GM21360 (cell line): ENCODE data around the gene BCAP29.

ENCODE experiments used
- ATAC-seq: cut with Tn5 transposase; IDR thresholded peaks from one replicate; pipeline ENCODE4 v1.9.1; 2021; ENCODE audit warnings: mild to moderate bottlenecking, moderate library complexity; ENCODE audit not compliant: unreplicated experiment

BCAP29 gene

DNA sequence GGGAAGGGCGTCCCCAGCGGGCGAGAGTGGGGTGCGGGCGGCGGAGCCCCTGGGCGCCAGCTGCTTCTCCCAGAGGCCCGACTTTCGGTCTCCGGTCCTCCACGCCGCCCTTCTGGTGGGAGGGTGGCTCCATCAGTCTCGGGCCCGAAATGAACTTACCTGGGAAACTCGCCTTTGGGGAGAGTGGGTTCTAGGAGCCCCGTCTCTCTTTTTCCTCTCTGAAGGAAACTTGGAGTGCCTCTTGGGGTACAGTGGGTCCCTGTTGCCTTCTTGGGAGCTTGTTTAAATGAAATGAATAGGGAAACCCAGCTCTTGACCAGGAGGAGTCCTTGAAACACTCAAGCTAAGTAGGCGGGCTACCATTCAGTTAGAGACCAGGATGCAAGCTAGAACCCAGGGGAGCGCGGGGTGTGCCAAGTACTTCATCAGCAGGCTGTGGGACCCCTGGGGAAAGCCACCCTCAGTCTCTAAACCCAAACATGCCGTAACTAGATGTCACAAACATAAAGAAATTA, 81.9 kb downstream of the BCAP29 start:
- no peak for ATAC-seq

GRCh38 chr7:107663196-107663595, 83.2 kb downstream of the BCAP29 start:
- ATAC-seq: no peak

DNA sequence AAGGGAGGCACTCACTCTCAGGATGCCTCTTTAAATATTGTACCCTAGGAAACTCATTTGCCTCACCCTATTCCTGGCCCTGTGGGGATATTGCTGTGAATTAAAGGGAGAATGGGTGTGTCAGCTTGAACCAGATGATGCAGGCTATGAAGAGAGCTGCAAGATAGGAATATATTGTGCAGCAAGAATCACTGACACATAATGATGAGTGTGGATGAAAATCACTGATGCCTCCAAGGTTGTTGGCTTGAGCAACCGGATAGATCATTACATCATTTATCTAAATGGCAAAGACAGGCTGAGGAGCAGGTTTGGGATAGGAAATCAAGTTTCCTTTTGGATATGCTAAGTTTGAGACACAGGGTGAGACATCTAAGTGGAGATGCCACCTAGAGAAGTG, 86.7 kb downstream of the BCAP29 start:
- no peak for ATAC-seq

- ATAC-seq: no peak
Measured at GRCh38 chr7:107667341-107667740, 87.3 kb downstream of the BCAP29 start.

DNA sequence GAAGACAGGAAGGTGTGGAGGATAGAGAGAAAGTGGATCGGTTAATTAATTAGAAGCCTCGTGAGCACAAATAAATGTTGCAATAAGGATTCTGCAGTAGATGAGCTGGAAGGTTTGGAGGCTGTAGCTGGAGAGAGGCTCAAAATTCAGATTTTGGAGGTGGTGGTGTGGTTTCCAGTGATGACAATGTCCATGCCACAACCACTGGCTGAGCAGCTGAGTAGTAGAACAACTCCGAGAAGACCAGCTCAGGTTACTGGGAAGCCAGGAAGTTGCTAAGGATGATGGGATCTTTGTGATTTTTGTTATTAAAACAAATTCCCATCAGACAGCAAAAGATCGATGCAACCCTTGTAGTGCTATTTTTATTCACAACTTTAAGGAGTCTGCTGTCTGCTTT, 88.2 kb downstream of the BCAP29 start:
- ATAC-seq: no peak
